Right lobe of liver (tissue), 4 donors: ENCODE data around the gene MYO5B.

Source experiments
- CTCF ChIP-seq, 4 donors: fragments of 200-600 bp in 3 of 4; fragments of 450-650 bp in 1 of 4; IDR thresholded peaks; one replicate each; pipeline versions ENCODE4 v1.5.1 to v1.8.0; 2016 to 2022; ENCODE audit warnings: antibody characterized with exemption in 4 of 4, mild to moderate bottlenecking in 2 of 4
- POLR2A ChIP-seq: fragments of 450-650 bp; IDR thresholded peaks from one replicate; pipeline ENCODE4 v1.6.1; 2017; ENCODE audit warnings: antibody characterized with exemption, mild to moderate bottlenecking
- donor health status: DM: no; HTN: no; CAD: no.
- donor health status: DM: no; HTN: no; CAD: no.
- donor health status: DM: no; HTN: yes; CAD: no.

- no peak for TF ChIP-seq CTCF (IDR thresholded peaks at IDR 0.05)
- TF ChIP-seq POLR2A: no peak
Observed at GRCh38 chr18:49970319-49970718, 224.6 kb downstream of the MYO5B start.
